Measurements from ENCODE around the gene SPATA46. TPM values are rescaled to one million over a fixed set of nuclear protein-coding genes. Genes with fewer than 3 reads are reported as not detected.

SPATA46 gene
- total and polyA plus RNA-seq, 2 of the 8 experiments (the other 6 are each of a cell fraction or from before 2014, with no cell fraction given): not detected

GRCh38 chr1:162389021-162389818 is 12.6 kb upstream of the SPATA46 start:
- ChIA-PET CTCF (ENCODE audit: partially characterized antibody) (interaction anchor here (0.7 to 6.4 kb wide), 13 partner anchors 8 to 416 kb away, joined by 3 to 46 read pairs (median 5); partner anchors contain the start of gene C1orf226), POLR2A (ENCODE audit: partially characterized antibody) (interaction anchor here (0.9 to 1.2 kb wide), 2 partner anchors 32 to 327 kb away, joined by 3 read pairs; no protein-coding TSS in a partner anchor)
- Histone ChIP-seq H3K9me3 (ENCODE audit: insufficient read depth in 2 of 2, low read depth in 1 of 2, low read length in 1 of 2) (no peaks in the 10 kb centered on the region), H4K5ac (ENCODE audit: insufficient read length, low read depth, low read length) (no peak overlapping the region), H2BK120ac (replicated peaks; ENCODE audit: low read depth, low read length) (no peak overlapping the region), H3K4ac (replicated peaks; ENCODE audit: insufficient read length, low read depth, low read length) (no peak overlapping the region), H3K9ac (replicated peaks in 1 of 4; ENCODE audit: extremely low read depth in 1 of 4, low read depth in 3 of 4, low read length in 3 of 4) (no peak overlapping the region), H4K20me1 (replicated peaks in 1 of 2; ENCODE audit: control insufficient read depth in 1 of 2, insufficient read depth in 2 of 2, low read length in 2 of 2) (no peaks in the 10 kb centered on the region), H2BK15ac (ENCODE audit: low read length) (no peak overlapping the region), H3K14ac (ENCODE audit: insufficient read length) (no peak overlapping the region), H2BK5ac (ENCODE audit: low read depth, low read length) (no peak overlapping the region), H3K27ac (ENCODE audit: low read depth, low read length) (no peak overlapping the region), H2AK5ac (ENCODE audit: low read depth, low read length) (no peak overlapping the region), H3K27me3 (replicated peaks in 1 of 4; ENCODE audit: control insufficient read depth in 3 of 4, extremely low read depth in 1 of 4, insufficient read depth in 3 of 4, low read length in 3 of 4) (no peaks in the 10 kb centered on the region), H3K4me3 (ENCODE audit: extremely low read depth in 1 of 4, insufficient read depth in 2 of 4, low read depth in 3 of 4, low read length in 4 of 4) (no peak overlapping the region), H3K79me2 (ENCODE audit: control insufficient read depth in 1 of 2, insufficient read depth in 2 of 2, low read length in 2 of 2) (no peaks in the 10 kb centered on the region), H3K23ac (ENCODE audit: insufficient read length) (no peak overlapping the region), H3K36me3 (ENCODE audit: control insufficient read depth in 2 of 4, insufficient read depth in 4 of 4, low read length in 3 of 4) (no peaks in the 10 kb centered on the region), H2AFZ (ENCODE audit: low read length) (no peak overlapping the region), H4K91ac (replicated peaks; ENCODE audit: insufficient read length, low read length) (no peak overlapping the region), H3K56ac (replicated peaks; ENCODE audit: insufficient read length, low read depth, low read length) (no peak overlapping the region), H2BK12ac (ENCODE audit: low read depth, low read length) (no peak overlapping the region), H4K8ac (ENCODE audit: extremely low read depth, insufficient read depth, low read length) (no peak overlapping the region; the same call in 1 of the 2 replicates), H3K23me2 (ENCODE audit: low read depth, low read length) (no peaks in the 10 kb centered on the region), H2BK20ac (ENCODE audit: low read length) (no peak overlapping the region), H3K4me1 (replicated peaks in 1 of 4; ENCODE audit: control insufficient read depth in 3 of 4, insufficient read depth in 4 of 4, low read length in 3 of 4) (peaks cover 0 to 6% (median 1%) of the 10 kb centered on the region in 4 experiments; a peak in 4 of 7 replicates), H3K4me2 (ENCODE audit: insufficient read depth in 1 of 2, low read depth in 2 of 2, low read length in 2 of 2) (no peak overlapping the region), H3K79me1 (ENCODE audit: low read depth, low read length) (no peaks in the 10 kb centered on the region), H3K18ac (ENCODE audit: extremely low read depth, low read length) (no peak overlapping the region)
- no peak for FAIRE-seq
- 88% methylated on average over 11 of the region's 11 CpGs; no CpG with 5 or more reads in 1 of the 2 experiments for WGBS, 2 experiments (ENCODE audit: extremely low coverage in 1 of 2, insufficient coverage in 1 of 2, insufficient read length in 1 of 2, insufficient replicate concordance in 2 of 2, low coverage in 1 of 2, low lambda C conversion rate in 2 of 2, missing lambda C conversion rate in 1 of 2)
- no peak for TF ChIP-seq KDM1A (IDR thresholded peaks at IDR 0.05; ENCODE audit: borderline replicate concordance, low read length)
- peak in 1 of 2 experiments; percentile 42 for DNase-seq (ENCODE audit: low read depth in 1 of 2, low spot score in 2 of 2)
